Right lobe of liver (tissue), 6 donors: ENCODE measurements around the gene NENF. TPM values are rescaled to one million over a fixed set of nuclear protein-coding genes. Genes with fewer than 3 reads are reported as not detected.
A peak's percentile ranks its signal among the peaks of the same experiment; 100 is the strongest.

Source experiments
- ATAC-seq, 4 donors: fragments of 200-7000 bp; cut with Tn5 transposase; one replicate each; pipeline ENCODE4 v1.9.1; 2020; ENCODE audit warnings: mild to moderate bottlenecking in 4 of 4, moderate library complexity in 4 of 4
- DNase-seq, 3 donors: peaks; one replicate each; pipeline ENCODE4 v3.0.0-alpha.2; 2020
- H3K27ac ChIP-seq, 3 donors: fragments of 200-600 bp; one replicate each; pipeline ENCODE4 v1.8.0; 2022
- H3K27me3 ChIP-seq, 2 donors: fragments of 200-600 bp; one replicate each; pipeline ENCODE4 v1.8.0; 2022
- H3K36me3 ChIP-seq, 4 donors: fragments of 200-600 bp; sonication (generic) in 1 of 4; one replicate each; pipeline versions ENCODE4 v1.5.1 to v1.8.0; 2017 to 2022; ENCODE audit warnings: control low read depth in 1 of 4
- H3K4me1 ChIP-seq, 4 donors: fragments of 200-600 bp; sonication (generic) in 1 of 4; one replicate each; pipeline versions ENCODE4 v1.5.1 to v1.8.0; 2017 to 2022; ENCODE audit warnings: control low read depth in 1 of 4
- H3K4me3 ChIP-seq, 3 donors: fragments of 200-600 bp; one replicate each; pipeline ENCODE4 v1.8.0; 2022
- H3K9me3 ChIP-seq, 4 donors: fragments of 200-600 bp; sonication (generic) in 1 of 4; one replicate each; pipeline versions ENCODE4 v1.5.1 to v1.8.0; 2017 to 2022; ENCODE audit warnings: control low read depth in 1 of 4
- POLR2A ChIP-seq: fragments of 450-650 bp; IDR thresholded peaks from one replicate; pipeline ENCODE4 v1.6.1; 2017; ENCODE audit warnings: antibody characterized with exemption, mild to moderate bottlenecking
- WGBS: methylation state at CpG from one replicate; pipeline ENCODE4 v1.1.6; 2018; ENCODE audit warnings: low coverage, low lambda C conversion rate; ENCODE audit not compliant: insufficient coverage; ENCODE audit errors: missing lambda C conversion rate; 5-methylcytosine and 5-hydroxymethylcytosine counted together
- intact Hi-C, 2 donors: fragments of 100-400 bp; cut with DNase I; formaldehyde crosslinking; loops; one replicate each; pipeline versions ENCODE4 v1.11.2 to v1.14.1; 2022
- total RNA-seq, 6 experiments: library from RNA; depleted of rRNA in 2 of 6; stranded (reverse); fragments of >200 nt in 2 of 6; fragmentation: NEBNext Ultra II Directional in 3 of 6; extraction: Animal tissue kit (Norgen Biotek cat#: 25700) in 3 of 6; gene quantifications; one replicate each; pipeline versions ENCODE4 v1.1.0 to v1.2.4, GENCODE V29; 2016 to 2023
- TF ChIP-seq, protein P1 (sequence below), 4 donors: fragments of 200-600 bp in 3 of 4; fragments of 450-650 bp in 1 of 4; IDR thresholded peaks; one replicate each; pipeline versions ENCODE4 v1.5.1 to v1.8.0; 2016 to 2022; ENCODE audit warnings: antibody characterized with exemption in 4 of 4, mild to moderate bottlenecking in 2 of 4
- donor health status: DM: no; HTN: yes; CAD: no.
- donor health status: DM: no; HTN: no; CAD: no.
- donor health status: DM: no; HTN: no; CAD: no.
- donor health status: DM: no; HTN: yes; CAD: no.
- donor health status: DM: no; HTN: yes; CAD: no.

NENF gene
- total RNA-seq, 6 experiments from 2014 or later: 23.0 to 49.0 (median 27.9) TPM

DNA sequence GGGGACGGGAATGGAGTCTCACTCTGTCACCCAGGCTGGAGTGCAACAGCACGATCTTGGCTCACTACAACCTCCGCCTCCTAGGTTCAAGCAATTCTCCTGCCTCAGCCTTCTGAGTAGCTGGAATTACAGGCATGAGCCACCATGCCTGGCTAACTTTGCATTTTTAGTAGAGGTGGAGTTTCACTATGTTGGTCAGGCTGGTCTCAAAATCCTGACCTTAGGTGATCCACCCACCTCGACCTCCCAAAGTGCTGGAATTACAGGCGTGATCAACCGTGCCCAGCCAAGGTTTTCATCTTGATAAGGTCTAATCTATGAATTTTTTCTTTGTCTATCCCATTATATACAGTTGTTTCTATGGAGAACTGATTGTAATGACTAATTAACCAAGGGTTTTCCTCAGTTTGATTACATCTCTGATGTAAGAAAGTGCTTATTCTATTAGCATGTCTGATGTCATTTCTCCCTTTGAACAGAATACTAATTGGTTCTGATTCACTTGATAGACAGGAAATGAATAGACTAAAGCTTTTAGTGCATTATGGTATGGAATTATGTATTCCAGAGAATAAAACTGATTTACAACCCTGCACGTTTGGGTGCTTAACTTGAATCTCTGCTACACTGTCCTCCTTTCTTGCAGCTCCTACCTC is 29.9 kb upstream of the NENF start:
- Histone ChIP-seq H3K4me3 (no peak overlapping the region), H3K27me3 (no peaks in the 10 kb centered on the region), H3K9me3 (no peaks in the 10 kb centered on the region), H3K27ac (no peak overlapping the region), H3K36me3 (no peaks in the 10 kb centered on the region), H3K4me1 (no peaks in the 10 kb centered on the region)
- DNase-seq: no peak
- WGBS: 88% methylated on average over 7 of the region's 7 CpGs
- TF ChIP-seq, protein P1, sequence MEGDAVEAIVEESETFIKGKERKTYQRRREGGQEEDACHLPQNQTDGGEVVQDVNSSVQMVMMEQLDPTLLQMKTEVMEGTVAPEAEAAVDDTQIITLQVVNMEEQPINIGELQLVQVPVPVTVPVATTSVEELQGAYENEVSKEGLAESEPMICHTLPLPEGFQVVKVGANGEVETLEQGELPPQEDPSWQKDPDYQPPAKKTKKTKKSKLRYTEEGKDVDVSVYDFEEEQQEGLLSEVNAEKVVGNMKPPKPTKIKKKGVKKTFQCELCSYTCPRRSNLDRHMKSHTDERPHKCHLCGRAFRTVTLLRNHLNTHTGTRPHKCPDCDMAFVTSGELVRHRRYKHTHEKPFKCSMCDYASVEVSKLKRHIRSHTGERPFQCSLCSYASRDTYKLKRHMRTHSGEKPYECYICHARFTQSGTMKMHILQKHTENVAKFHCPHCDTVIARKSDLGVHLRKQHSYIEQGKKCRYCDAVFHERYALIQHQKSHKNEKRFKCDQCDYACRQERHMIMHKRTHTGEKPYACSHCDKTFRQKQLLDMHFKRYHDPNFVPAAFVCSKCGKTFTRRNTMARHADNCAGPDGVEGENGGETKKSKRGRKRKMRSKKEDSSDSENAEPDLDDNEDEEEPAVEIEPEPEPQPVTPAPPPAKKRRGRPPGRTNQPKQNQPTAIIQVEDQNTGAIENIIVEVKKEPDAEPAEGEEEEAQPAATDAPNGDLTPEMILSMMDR (IDR thresholded peaks at IDR 0.05): no peak
- TF ChIP-seq POLR2A: no peak
- intact Hi-C loops: no loop called here
- no peak for ATAC-seq

DNA sequence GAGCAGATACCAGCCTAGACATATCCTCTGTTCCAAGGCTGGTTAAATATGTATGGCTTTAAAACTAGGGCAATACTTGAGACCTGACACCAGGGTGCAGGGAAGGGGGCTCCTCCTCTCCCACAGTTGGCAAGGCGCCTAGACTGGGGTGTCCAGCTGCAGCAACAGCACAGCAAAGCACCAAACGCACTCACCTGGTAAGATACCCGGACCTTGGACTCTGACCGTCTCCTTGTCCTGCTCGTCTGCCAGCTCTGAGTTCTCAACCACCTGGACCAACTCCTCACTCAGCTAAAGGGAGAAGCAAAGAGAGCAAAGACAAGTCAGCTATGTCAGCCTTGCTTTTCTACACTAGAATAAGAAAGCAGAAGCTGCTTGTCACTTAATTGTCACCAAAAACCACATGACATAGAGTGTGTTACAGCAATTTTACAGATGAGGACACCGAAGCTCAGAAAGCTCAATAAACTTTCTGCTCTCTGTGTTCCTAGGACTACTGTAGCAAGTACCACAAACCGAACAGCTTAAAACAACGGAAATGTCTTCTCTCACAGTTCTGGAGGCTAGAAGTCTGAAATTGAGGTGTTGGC is 22.4 kb upstream of the NENF start:
- Histone ChIP-seq H3K27ac (no peak overlapping the region), H3K4me3 (no peak overlapping the region), H3K4me1 (peaks cover 0 to 15% (median 0%) of the 10 kb centered on the region in 4 donors), H3K9me3 (no peaks in the 10 kb centered on the region), H3K36me3 (no peaks in the 10 kb centered on the region), H3K27me3 (no peaks in the 10 kb centered on the region)
- peak in 2 of 4 donors; percentile 27 to 42 for ATAC-seq
- WGBS: 38% methylated on average over 3 of the region's 8 CpGs
- DNase-seq: peak in 1 of 3 donors; percentile 55
- TF ChIP-seq, protein P1 (IDR thresholded peaks at IDR 0.05): no peak
- no peak for TF ChIP-seq POLR2A
- intact Hi-C loops: no loop called here

DNA sequence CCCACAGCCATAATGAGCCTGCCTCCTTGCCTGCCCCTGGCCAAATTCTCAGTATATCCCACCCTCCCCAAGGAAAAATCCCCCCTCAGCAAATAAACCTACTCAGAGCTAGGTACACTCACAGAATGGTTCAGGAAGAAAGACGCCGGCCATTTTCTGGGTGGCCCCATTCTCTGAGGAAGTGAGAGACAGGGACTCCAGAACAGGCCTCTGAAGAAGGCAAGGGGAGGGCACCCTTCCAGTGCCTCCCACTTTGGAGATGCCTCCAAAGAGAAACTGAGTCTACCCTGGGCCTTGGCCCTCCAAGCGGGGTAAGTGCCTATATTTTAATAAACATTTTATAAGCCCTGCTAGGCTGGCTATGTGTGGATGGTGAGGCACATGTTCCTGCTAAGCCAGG is 20.3 kb upstream of the NENF start:
- H3K27me3 ChIP-seq: no peaks in the 10 kb centered on the region
- H3K36me3 ChIP-seq: no peaks in the 10 kb centered on the region
- DNase-seq (no peak), ATAC-seq (no peak)
- intact Hi-C loops: no loop called here
- peaks cover 0 to 15% (median 0%) of the 10 kb centered on the region in 4 donors for H3K4me1 ChIP-seq
- no peak overlapping the region for H3K4me3 ChIP-seq
- H3K27ac ChIP-seq: no peak overlapping the region
- TF ChIP-seq, protein P1 (IDR thresholded peaks at IDR 0.05): no peak
- TF ChIP-seq POLR2A: no peak
- H3K9me3 ChIP-seq: no peaks in the 10 kb centered on the region
- WGBS: 80% methylated on average over 1 of the region's 3 CpGs

DNA sequence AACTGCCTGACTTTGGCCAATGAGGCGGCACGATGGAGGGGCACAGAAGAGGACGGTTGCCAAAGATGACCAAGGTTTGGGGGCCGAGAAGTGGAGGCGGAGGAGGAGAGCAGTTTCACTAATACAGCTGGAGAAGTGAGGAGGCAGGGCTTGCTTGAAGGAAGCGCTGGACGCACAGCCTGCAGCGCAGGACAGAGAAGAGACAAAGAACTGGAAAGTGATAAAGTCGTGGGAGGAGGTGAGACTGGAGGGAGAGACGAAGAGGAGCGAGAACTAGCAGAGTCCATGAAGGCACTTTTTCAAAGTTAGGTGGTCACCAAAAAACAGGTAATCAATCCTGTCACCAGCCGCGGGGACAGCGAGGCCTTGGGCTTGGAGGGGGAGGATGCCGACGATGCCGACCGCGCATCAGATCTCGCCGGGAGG is 18.8 kb upstream of the NENF start:
- Histone ChIP-seq H3K36me3 (no peaks in the 10 kb centered on the region), H3K9me3 (no peaks in the 10 kb centered on the region), H3K27ac (no peak overlapping the region), H3K4me1 (peaks cover 0 to 15% (median 0%) of the 10 kb centered on the region in 4 donors), H3K27me3 (no peaks in the 10 kb centered on the region), H3K4me3 (peak overlapping the region; percentile 66 to 90 (median 83))
- intact Hi-C loops: no loop called here
- ATAC-seq (peak in 2 of 4 donors; percentile 31 to 36), DNase-seq (no peak)
- 24% methylated on average over 18 of the region's 21 CpGs for WGBS
- TF ChIP-seq, protein P1 (IDR thresholded peaks at IDR 0.05): no peak
- no peak for TF ChIP-seq POLR2A
